Melanocyte of skin (primary cell): Measurements from ENCODE around the gene SYT2. TPM values are rescaled to one million over a fixed set of nuclear protein-coding genes. Genes with fewer than 3 reads are reported as not detected.

Experiments
- total RNA-seq, 2 donors: library from RNA; depleted of rRNA; stranded (reverse); fragments of >200 nt; gene quantifications; 2 replicates each; pipeline ENCODE4 v1.2.3, GENCODE V29; 2012

Gene SYT2
- total RNA-seq: under 1 TPM in 1 of 2 donors, not detected in 1; under 0.01 TPM

GRCh38 chr1:202710070-202711045, at the start of gene SYT2:
Gene SYT2, minus strand, starts transcription at chr1:202710454. Its CDS starts 104,682 bp downstream, at chr1:202605772.

Other genes with a start within 250 kb of the SYT2 start
- gene KDM5B, start 98.0 kb upstream of the SYT2 start, total RNA-seq: 10 to 100 TPM; 64.0 to 66.3 TPM
- 1 to 10 TPM in 1 of 2 donors, under 1 TPM in 1; 0.33 to 1.4 TPM for gene PCAT6, start 100.5 kb upstream of the SYT2 start, total RNA-seq
- gene RABIF, start 178.7 kb upstream of the SYT2 start, total RNA-seq: 10 to 100 TPM in 1 of 2 donors, 1 to 10 TPM in 1; 8.9 to 12.0 TPM
- gene KLHL12, start 216.8 kb upstream of the SYT2 start, total RNA-seq: 10 to 100 TPM; 30.0 to 56.8 TPM
- gene ADIPOR1, start 247.9 kb upstream of the SYT2 start, total RNA-seq: 100 to 1,000 TPM; 215 to 230 TPM